K562 (cell line): ENCODE measurements around the gene KLHL6. TPM values are rescaled to one million over a fixed set of nuclear protein-coding genes. Genes with fewer than 3 reads are reported as not detected.

Experiments used
- CREM ChIP-seq: IDR thresholded peaks from 2 replicates; pipeline ENCODE4 v1.6.1; 2014; ENCODE audit warnings: antibody characterized with exemption, low read depth
- FIP1L1 ChIP-seq: fragments of 200-400 bp; formaldehyde crosslinking; IDR thresholded peaks from 2 replicates; pipeline ENCODE4 v1.6.1; 2018; ENCODE audit warnings: mild to moderate bottlenecking, low read depth, low read length; ENCODE audit not compliant: poor library complexity, severe bottlenecking
- HLTF ChIP-seq: fragments of 450-650 bp; IDR thresholded peaks from 2 replicates; pipeline ENCODE4 v1.6.1; 2016
- JUND ChIP-seq, 2 experiments: IDR thresholded peaks; 2 replicates in 1 of 2; 3 replicates in 1 of 2; pipeline ENCODE4 v1.6.1; 2011; ENCODE audit warnings: borderline replicate concordance in 2 of 2, low read depth in 2 of 2, low read length in 2 of 2, improper control_type of control experiment in 1 of 2, missing biosample characterization in 1 of 2, missing genetic modification characterization in 1 of 2, missing genetic modification reagents in 1 of 2
- MTA3 ChIP-seq: fragments of 450-650 bp; formaldehyde crosslinking; IDR thresholded peaks from 2 replicates; pipeline ENCODE4 v1.6.1; 2017; ENCODE audit warnings: mild to moderate bottlenecking, borderline replicate concordance
- NFATC3 ChIP-seq: fragments of 450-650 bp; IDR thresholded peaks from 2 replicates; pipeline ENCODE4 v1.6.1; 2017; ENCODE audit warnings: mild to moderate bottlenecking
- PTRF ChIP-seq: fragments of 450-650 bp; IDR thresholded peaks from 2 replicates; pipeline ENCODE4 v1.6.1; 2016; ENCODE audit warnings: mild to moderate bottlenecking, missing genetic modification characterization, missing compliant biosample characterization
- SIN3B ChIP-seq: fragments of 450-650 bp; IDR thresholded peaks from 2 replicates; pipeline ENCODE4 v1.6.1; 2017; ENCODE audit warnings: low read depth, mild to moderate bottlenecking, moderate library complexity
- TAF1 ChIP-seq: IDR thresholded peaks from 2 replicates; pipeline ENCODE4 v1.6.1; 2011; ENCODE audit warnings: mild to moderate bottlenecking, low read length, moderate library complexity; ENCODE audit not compliant: insufficient read depth, control insufficient read depth, severe bottlenecking; ENCODE audit errors: extremely low read depth
- TCFL5 ChIP-seq: fragments of 250-450 bp; sonication (Bioruptor Pico); conservative IDR thresholded peaks from 2 replicates; pipeline ENCODE4 v1.6.1; 2021; ENCODE audit warnings: mild to moderate bottlenecking, moderate library complexity, matching md5 sums
- ZBTB8A ChIP-seq: fragments of 450-650 bp; IDR thresholded peaks from 2 replicates; pipeline ENCODE4 v1.6.1; 2018; ENCODE audit warnings: mild to moderate bottlenecking, moderate library complexity; ENCODE audit not compliant: partially characterized antibody
- ZFX ChIP-seq: sonication (generic); formaldehyde crosslinking; IDR thresholded peaks from 2 replicates; pipeline ENCODE4 v1.8.0; 2022; ENCODE audit warnings: mild to moderate bottlenecking, missing genetic modification reagents, moderate library complexity
- polyA plus RNA-seq, 8 experiments: library from polyadenylated mRNA; depleted of rRNA in 4 of 8; stranded (reverse) in 5 of 8; unstranded in 3 of 8; fragments of >200 nt; fragmentation: Nextera tagmentation in 2 of 8; fragmentation: Illumina TruSeq in 1 of 8; extraction: Ambion mirVana in 2 of 8; extraction: Trizol in 1 of 8; gene quantifications; 2 replicates each; pipeline versions ENCODE4 v1.2.1 to v1.2.3, GENCODE V29; 2011 to 2014; ENCODE audit warnings: inconsistent platforms in 1 of 8, missing spikeins in 1 of 8
- total RNA-seq, 7 experiments: library from RNA; depleted of rRNA in 6 of 7; stranded (reverse); fragments of >200 nt in 6 of 7; fragmentation: Illumina TruSeq in 2 of 7; extraction: Trizol in 2 of 7; gene quantifications; 2 replicates each; pipeline versions ENCODE4 v1.2.1 to v1.2.3, GENCODE V29; 2011 to 2021; ENCODE audit warnings: low replicate concordance in 1 of 7
- TF ChIP-seq, protein P1 (sequence below), 3 experiments: fragments of 200-800 bp in 1 of 3; sonication (Bioruptor generic) in 1 of 3; sonication (generic) in 1 of 3; formaldehyde crosslinking in 1 of 3; IDR thresholded peaks; 2 replicates each; pipeline versions ENCODE4 v1.6.1 to v1.8.0; 2016 to 2022; ENCODE audit warnings: mild to moderate bottlenecking in 2 of 3, missing compliant biosample characterization in 2 of 3, missing genetic modification characterization in 2 of 3, missing genetic modification reagents in 1 of 3
- TF ChIP-seq, protein P2 (sequence below): fragments of 250-450 bp; sonication (Bioruptor Pico); IDR thresholded peaks from 2 replicates; pipeline ENCODE4 v1.5.0; 2021; ENCODE audit warnings: mild to moderate bottlenecking, borderline replicate concordance
- TF ChIP-seq, protein P3 (sequence below): sonication (generic); formaldehyde crosslinking; IDR thresholded peaks from 2 replicates; pipeline ENCODE4 v1.8.1; 2023; ENCODE audit warnings: mild to moderate bottlenecking, missing genetic modification reagents
- TF ChIP-seq, protein P4 (sequence below): fragments of 450-650 bp; IDR thresholded peaks from 2 replicates; pipeline ENCODE4 v1.6.1; 2016; ENCODE audit warnings: low read depth, mild to moderate bottlenecking, moderate library complexity
- TF ChIP-seq, protein P5 (sequence below): fragments of 450-650 bp; IDR thresholded peaks from 2 replicates; pipeline ENCODE4 v1.6.1; 2014; ENCODE audit warnings: low read depth, mild to moderate bottlenecking, moderate library complexity, borderline replicate concordance

The KLHL6 gene
- total and polyA plus RNA-seq, 9 of the 15 experiments (the other 6 are each of a cell fraction or from before 2014, with no cell fraction given) = 0.18 to 2.1 (median 1.4) TPM

DNA sequence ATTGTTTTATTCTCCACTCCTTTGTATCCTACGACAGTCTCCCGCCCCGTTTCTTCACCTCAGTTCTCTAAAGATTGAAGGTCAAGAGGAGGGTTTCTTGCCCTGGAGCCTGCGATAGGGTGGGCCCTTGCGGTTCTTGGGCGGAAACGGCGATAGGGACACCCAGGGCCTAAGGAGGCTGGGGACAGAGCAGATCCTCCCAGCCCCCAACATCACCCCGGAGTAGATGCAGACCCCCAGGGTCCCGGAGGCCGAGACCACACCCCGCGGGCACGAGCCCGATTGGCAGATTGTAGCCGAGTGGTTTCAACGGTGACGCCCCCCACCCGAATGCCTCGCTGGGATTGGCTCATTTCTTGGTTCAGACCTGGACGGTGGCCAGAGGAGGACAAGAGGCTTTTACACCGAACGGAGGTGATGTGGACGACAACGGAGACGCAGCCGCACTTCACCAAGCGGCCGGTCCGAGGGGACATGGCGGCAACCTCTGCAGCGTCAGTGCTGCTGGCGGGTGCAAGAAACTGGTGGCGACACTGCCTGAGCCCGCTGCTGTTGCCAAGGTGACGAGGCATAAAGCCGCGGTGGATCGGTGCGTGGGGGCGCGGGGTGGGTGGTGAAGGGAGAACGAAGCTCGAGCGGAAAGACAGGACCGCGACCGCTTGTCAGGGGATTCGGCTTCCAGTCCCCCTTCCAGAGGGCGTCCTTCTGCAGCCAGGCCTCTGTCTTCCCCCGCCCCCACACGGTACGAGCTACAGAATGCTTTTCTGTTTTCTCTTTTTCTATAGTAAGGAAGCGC, 108.1 kb downstream of the KLHL6 start (continued):
- TF ChIP-seq, protein P1, sequence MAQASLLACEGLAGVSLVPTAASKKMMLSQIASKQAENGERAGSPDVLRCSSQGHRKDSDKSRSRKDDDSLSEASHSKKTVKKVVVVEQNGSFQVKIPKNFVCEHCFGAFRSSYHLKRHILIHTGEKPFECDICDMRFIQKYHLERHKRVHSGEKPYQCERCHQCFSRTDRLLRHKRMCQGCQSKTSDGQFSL (CRISPR knock-in tag; IDR thresholded peaks at IDR 0.05) = no peak
- TF ChIP-seq, protein P1 (tag; IDR thresholded peaks at IDR 0.05) = no peak
- TF ChIP-seq, protein P2, sequence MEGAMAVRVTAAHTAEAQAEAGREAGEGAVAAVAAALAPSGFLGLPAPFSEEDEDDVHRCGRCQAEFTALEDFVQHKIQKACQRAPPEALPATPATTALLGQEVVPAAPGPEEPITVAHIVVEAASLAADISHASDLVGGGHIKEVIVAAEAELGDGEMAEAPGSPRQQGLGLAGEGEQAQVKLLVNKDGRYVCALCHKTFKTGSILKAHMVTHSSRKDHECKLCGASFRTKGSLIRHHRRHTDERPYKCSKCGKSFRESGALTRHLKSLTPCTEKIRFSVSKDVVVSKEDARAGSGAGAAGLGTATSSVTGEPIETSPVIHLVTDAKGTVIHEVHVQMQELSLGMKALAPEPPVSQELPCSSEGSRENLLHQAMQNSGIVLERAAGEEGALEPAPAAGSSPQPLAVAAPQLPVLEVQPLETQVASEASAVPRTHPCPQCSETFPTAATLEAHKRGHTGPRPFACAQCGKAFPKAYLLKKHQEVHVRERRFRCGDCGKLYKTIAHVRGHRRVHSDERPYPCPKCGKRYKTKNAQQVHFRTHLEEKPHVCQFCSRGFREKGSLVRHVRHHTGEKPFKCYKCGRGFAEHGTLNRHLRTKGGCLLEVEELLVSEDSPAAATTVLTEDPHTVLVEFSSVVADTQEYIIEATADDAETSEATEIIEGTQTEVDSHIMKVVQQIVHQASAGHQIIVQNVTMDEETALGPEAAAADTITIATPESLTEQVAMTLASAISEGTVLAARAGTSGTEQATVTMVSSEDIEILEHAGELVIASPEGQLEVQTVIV = 0 out of 2 replicates have a peak, but pooled peaks have one; percentile 17
- TF ChIP-seq CREM = peak; percentile 84
- TF ChIP-seq ZFX (CRISPR knock-in tag) = peak; percentile 98
- TF ChIP-seq, protein P3, sequence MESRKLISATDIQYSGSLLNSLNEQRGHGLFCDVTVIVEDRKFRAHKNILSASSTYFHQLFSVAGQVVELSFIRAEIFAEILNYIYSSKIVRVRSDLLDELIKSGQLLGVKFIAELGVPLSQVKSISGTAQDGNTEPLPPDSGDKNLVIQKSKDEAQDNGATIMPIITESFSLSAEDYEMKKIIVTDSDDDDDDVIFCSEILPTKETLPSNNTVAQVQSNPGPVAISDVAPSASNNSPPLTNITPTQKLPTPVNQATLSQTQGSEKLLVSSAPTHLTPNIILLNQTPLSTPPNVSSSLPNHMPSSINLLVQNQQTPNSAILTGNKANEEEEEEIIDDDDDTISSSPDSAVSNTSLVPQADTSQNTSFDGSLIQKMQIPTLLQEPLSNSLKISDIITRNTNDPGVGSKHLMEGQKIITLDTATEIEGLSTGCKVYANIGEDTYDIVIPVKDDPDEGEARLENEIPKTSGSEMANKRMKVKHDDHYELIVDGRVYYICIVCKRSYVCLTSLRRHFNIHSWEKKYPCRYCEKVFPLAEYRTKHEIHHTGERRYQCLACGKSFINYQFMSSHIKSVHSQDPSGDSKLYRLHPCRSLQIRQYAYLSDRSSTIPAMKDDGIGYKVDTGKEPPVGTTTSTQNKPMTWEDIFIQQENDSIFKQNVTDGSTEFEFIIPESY (CRISPR knock-in tag) = peak; percentile 55; the same call in 1 of the 2 replicates
- TF ChIP-seq SIN3B = peak; percentile 40; the same call in 1 of the 2 replicates
- peak; percentile 92 for TF ChIP-seq HLTF
- TF ChIP-seq, protein P4, sequence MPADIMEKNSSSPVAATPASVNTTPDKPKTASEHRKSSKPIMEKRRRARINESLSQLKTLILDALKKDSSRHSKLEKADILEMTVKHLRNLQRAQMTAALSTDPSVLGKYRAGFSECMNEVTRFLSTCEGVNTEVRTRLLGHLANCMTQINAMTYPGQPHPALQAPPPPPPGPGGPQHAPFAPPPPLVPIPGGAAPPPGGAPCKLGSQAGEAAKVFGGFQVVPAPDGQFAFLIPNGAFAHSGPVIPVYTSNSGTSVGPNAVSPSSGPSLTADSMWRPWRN = peak; percentile 50; the same call in 1 of the 2 replicates
- peak; percentile 70 for TF ChIP-seq JUND (IDR thresholded peaks at IDR 0.05; ENCODE audit: borderline replicate concordance, low read depth, low read length)
- TF ChIP-seq JUND (tag; IDR thresholded peaks at IDR 0.05; ENCODE audit: borderline replicate concordance, low read depth, low read length) = peak; percentile 32; the same call in 1 of the 3 replicates
- TF ChIP-seq TCFL5 (CRISPR knock-in tag) = no peak
- peak; percentile 79 for TF ChIP-seq TAF1
- TF ChIP-seq PTRF = no peak
- peak; percentile 39 for TF ChIP-seq FIP1L1
- TF ChIP-seq ZBTB8A = no peak
- TF ChIP-seq, protein P5, sequence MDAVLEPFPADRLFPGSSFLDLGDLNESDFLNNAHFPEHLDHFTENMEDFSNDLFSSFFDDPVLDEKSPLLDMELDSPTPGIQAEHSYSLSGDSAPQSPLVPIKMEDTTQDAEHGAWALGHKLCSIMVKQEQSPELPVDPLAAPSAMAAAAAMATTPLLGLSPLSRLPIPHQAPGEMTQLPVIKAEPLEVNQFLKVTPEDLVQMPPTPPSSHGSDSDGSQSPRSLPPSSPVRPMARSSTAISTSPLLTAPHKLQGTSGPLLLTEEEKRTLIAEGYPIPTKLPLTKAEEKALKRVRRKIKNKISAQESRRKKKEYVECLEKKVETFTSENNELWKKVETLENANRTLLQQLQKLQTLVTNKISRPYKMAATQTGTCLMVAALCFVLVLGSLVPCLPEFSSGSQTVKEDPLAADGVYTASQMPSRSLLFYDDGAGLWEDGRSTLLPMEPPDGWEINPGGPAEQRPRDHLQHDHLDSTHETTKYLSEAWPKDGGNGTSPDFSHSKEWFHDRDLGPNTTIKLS = peak; percentile 92
- no peak for TF ChIP-seq NFATC3
- TF ChIP-seq MTA3 = peak; percentile 99
